NCI-H345 (cell line): ENCODE results near the gene PTPRN2.

ENCODE experiments used
- DNase-seq: peaks from one replicate; lab custom pipeline; 2025; lab: John Stamatoyannopoulos, UW

Gene PTPRN2

GRCh38 chr7:157620616-157621015, 967.0 kb downstream of the PTPRN2 start:
- no peak for DNase-seq

- DNase-seq: no peak
Measured at GRCh38 chr7:157619753-157620525, 967.7 kb downstream of the PTPRN2 start.

GRCh38 chr7:157618823-157619606, 968.6 kb downstream of the PTPRN2 start:
- no peak for DNase-seq

- DNase-seq: no peak
Measured at GRCh38 chr7:157618091-157618726, 969.4 kb downstream of the PTPRN2 start.

GRCh38 chr7:157617401-157617800, 970.2 kb downstream of the PTPRN2 start:
- no peak for DNase-seq

- DNase-seq: no peak
Measured at GRCh38 chr7:157616931-157617330, 970.7 kb downstream of the PTPRN2 start.

GRCh38 chr7:157616426-157616825, 971.2 kb downstream of the PTPRN2 start:
- DNase-seq: no peak

GRCh38 chr7:157615852-157616251, 971.8 kb downstream of the PTPRN2 start:
- DNase-seq: no peak

- no peak for DNase-seq
Measured at GRCh38 chr7:157615101-157615817, 972.4 kb downstream of the PTPRN2 start.

GRCh38 chr7:157614457-157615020, 973.1 kb downstream of the PTPRN2 start:
- DNase-seq: no peak

- no peak for DNase-seq
Measured at GRCh38 chr7:157613575-157614322, 973.9 kb downstream of the PTPRN2 start.

GRCh38 chr7:157612664-157613561, 974.7 kb downstream of the PTPRN2 start:
- no peak for DNase-seq

GRCh38 chr7:157612009-157612663, 975.5 kb downstream of the PTPRN2 start:
- no peak for DNase-seq

GRCh38 chr7:157611341-157611740, 976.3 kb downstream of the PTPRN2 start:
- no peak for DNase-seq

- no peak for DNase-seq
Measured at GRCh38 chr7:157610671-157611295, 976.8 kb downstream of the PTPRN2 start.

- no peak for DNase-seq
Measured at GRCh38 chr7:157609932-157610640, 977.5 kb downstream of the PTPRN2 start.

- DNase-seq: no peak
Measured at GRCh38 chr7:157609516-157609915, 978.1 kb downstream of the PTPRN2 start.

GRCh38 chr7:157607218-157607617, 980.4 kb downstream of the PTPRN2 start:
- DNase-seq: no peak
